HK-2 (cell line): Measurements from ENCODE around the gene SMOC2.

Experiments
- DNase-seq: peaks from one replicate; pipeline ENCODE4 v3.0.0-alpha.2; 2018; ENCODE audit not compliant: unreplicated experiment

SMOC2 gene

GRCh38 chr6:168442646-168443045 lies 1.7 kb downstream of the SMOC2 start:
- no peak for DNase-seq

- no peak for DNase-seq
These were observed 6.3 kb downstream of the SMOC2 start for GRCh38 chr6:168447282-168447681.

GRCh38 chr6:168447700-168448099 lies 6.7 kb downstream of the SMOC2 start:
- DNase-seq = no peak

- no peak for DNase-seq
These were observed 7.4 kb downstream of the SMOC2 start for GRCh38 chr6:168448243-168448855.

- no peak for DNase-seq
These were observed 9.9 kb downstream of the SMOC2 start for GRCh38 chr6:168450917-168451316.

GRCh38 chr6:168451805-168452517 lies 11.0 kb downstream of the SMOC2 start:
- no peak for DNase-seq

GRCh38 chr6:168452685-168453377 lies 11.8 kb downstream of the SMOC2 start:
- no peak for DNase-seq

- no peak for DNase-seq
These were observed 15.0 kb downstream of the SMOC2 start for GRCh38 chr6:168455847-168456530.

GRCh38 chr6:168456907-168457652 lies 16.1 kb downstream of the SMOC2 start:
- no peak for DNase-seq

GRCh38 chr6:168457653-168457934 lies 16.6 kb downstream of the SMOC2 start:
- no peak for DNase-seq

- DNase-seq = no peak
These were observed 17.1 kb downstream of the SMOC2 start for GRCh38 chr6:168458101-168458500.

- DNase-seq = no peak
These were observed 18.6 kb downstream of the SMOC2 start for GRCh38 chr6:168459572-168459971.

- DNase-seq = no peak
These were observed 21.4 kb downstream of the SMOC2 start for GRCh38 chr6:168462289-168462853.

GRCh38 chr6:168464546-168464945 lies 23.6 kb downstream of the SMOC2 start:
- DNase-seq = no peak

- DNase-seq = no peak
These were observed 27.1 kb downstream of the SMOC2 start for GRCh38 chr6:168468045-168468444.

GRCh38 chr6:168469521-168469920 lies 28.5 kb downstream of the SMOC2 start:
- DNase-seq = no peak

GRCh38 chr6:168469926-168470325 lies 28.9 kb downstream of the SMOC2 start:
- no peak for DNase-seq

GRCh38 chr6:168472363-168472762 lies 31.4 kb downstream of the SMOC2 start:
- DNase-seq = no peak

GRCh38 chr6:168473197-168473596 lies 32.2 kb downstream of the SMOC2 start:
- DNase-seq = no peak

GRCh38 chr6:168475188-168476013 lies 34.4 kb downstream of the SMOC2 start:
- no peak for DNase-seq

GRCh38 chr6:168479421-168479820 lies 38.4 kb downstream of the SMOC2 start:
- no peak for DNase-seq
